Fibroblast of skin of back (primary cell): ENCODE data around the gene SLC2A4.

ENCODE experiments used
- DNase-seq: peaks from one replicate; pipeline ENCODE4 v3.0.0-alpha.2; 2013

The SLC2A4 gene

DNA sequence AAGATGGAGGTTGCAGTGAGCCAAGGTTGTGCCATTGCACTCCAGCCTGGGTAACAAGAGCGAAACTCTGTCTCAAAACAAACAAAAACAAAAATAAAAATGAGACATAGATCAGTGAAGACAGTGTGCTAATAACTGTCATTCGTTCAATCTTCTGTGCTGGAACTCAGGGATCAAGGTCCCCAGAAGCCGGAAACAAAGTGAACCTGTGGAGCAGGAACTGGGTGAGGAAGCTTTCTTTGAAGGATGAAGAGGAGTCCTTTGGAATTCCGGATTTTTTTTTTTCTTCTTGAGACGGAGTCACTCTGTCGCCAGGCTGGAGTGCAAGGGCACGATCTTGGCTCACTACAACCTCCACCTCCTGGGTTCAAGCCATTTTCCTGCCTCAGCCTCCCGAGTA, 2.1 kb upstream of the SLC2A4 start:
- no peak for DNase-seq

DNA sequence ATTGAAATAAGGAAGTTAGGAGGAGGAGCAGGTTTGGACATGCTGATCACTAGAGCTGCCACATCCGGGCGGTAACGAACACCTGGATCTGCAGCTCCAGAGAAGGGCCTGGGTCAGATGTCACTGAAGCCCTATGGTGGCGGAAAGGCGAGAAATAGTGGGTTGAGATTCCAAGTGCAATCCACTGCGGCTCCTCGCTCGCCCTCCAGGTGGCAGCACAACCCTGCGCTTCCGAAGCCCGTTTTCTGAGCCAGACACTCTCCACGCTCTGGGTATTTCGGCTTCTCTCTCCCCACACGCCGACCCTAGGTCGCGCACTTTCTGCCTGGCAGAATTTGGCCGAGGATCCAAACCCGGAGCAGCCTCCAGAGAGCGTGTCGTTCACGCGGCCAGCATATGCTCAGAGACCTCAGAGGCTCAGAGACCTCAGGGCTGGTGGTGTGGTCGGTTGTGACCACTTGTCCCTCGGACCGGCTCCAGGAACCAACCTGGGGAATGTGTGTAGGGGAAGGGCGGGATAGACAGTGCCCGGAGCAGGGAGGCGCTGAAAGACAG, 922 bp upstream of the SLC2A4 start:
- DNase-seq: peak; percentile 76

DNA sequence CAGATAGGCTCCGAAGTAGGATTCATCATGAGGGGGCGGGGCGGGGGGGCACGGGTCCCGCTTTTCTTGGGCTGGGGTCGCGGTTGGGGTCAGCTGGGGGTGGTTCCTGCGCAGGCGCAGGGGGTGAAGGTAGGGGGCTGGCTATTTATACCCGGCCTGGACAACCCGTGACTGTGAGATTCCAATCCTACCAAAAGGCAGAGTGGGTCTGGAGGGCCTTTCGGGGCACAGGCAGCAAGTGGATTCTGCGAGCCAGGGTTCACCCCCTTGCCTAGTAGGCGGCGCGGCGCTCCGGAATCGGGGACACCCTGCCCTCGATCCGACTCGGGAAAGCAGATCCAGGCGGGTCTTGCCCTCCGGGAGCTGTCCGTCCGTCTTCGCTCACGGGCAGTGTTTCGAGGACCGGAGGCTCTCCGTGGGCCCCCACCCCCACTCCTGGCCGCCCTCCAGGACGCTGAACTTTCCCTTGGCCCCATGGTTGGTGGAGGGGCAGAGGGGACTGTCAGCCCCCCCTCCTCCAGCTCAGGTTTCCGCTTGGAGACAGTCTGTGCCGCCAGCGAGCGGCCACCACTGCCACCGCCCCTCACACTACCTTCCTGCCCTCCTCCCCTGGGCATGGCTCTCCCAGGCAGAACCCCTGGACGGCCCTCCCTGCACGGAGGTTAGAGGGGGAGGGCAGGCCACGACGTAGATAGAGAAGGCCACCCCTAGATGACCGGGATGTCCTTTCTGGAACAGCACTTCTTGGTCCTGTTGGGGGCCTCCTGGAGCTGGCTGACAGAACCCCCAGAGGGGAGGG, 634 bp downstream of the SLC2A4 start:
- DNase-seq: no peak

DNA sequence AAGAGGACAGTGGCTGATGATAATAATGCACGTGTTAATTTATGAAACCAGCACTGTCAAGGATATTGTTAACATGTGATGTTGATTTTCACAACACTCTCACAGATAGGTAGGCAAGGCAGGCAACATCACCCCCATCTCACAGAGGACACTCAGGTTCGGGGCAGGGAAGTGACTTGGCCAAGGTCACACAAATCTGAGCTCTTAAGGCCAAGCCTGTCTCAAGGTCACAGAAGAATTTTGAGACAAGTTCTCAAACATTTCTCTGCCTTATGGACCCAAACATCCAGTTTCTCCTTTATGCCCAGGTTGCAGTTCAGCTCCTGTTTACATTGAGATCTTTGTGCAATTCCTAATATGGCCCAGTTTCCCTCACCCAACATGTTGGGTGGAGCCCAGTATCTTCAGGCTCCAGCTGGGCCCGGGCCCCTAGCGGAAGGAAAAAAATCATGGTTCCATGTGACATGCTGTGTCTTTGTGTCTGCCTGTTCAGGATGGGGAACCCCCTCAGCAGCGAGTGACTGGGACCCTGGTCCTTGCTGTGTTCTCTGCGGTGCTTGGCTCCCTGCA, 1.3 kb downstream of the SLC2A4 start:
- DNase-seq: no peak

DNA sequence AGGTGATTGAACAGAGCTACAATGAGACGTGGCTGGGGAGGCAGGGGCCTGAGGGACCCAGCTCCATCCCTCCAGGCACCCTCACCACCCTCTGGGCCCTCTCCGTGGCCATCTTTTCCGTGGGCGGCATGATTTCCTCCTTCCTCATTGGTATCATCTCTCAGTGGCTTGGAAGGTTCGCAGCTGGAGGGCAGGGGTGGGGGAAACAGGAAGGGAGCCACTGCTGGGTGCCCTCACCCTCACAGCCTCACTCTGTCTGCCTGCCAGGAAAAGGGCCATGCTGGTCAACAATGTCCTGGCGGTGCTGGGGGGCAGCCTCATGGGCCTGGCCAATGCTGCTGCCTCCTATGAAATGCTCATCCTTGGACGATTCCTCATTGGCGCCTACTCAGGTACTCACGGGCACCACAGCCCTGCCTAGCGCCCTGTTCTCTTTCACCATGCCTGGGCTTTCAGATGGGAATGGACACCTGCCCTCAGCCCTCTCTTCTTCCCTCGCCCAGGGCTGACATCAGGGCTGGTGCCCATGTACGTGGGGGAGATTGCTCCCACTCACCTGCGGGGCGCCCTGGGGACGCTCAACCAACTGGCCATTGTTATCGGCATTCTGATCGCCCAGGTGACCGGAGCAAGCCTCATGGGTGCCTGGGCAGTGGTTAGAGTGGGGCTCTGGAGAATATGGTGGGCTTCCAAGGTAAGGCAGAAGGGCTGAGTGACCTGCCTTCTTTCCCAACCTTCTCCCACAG, 2.1 kb downstream of the SLC2A4 start:
- DNase-seq: no peak

DNA sequence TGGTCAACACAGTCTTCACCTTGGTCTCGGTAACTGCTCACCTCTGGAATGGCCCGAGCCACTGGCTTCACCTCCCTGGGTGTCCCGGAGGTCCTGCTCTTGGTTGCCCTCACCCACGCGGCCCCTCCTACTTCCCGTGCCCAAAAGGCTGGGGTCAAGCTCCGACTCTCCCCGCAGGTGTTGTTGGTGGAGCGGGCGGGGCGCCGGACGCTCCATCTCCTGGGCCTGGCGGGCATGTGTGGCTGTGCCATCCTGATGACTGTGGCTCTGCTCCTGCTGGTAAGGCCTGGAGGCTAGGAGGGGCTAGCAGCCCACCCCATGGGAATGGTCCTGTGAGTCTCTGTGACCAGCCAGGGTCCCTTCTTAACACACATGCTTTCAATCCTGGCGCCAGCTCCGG, 3.4 kb downstream of the SLC2A4 start:
- no peak for DNase-seq

DNA sequence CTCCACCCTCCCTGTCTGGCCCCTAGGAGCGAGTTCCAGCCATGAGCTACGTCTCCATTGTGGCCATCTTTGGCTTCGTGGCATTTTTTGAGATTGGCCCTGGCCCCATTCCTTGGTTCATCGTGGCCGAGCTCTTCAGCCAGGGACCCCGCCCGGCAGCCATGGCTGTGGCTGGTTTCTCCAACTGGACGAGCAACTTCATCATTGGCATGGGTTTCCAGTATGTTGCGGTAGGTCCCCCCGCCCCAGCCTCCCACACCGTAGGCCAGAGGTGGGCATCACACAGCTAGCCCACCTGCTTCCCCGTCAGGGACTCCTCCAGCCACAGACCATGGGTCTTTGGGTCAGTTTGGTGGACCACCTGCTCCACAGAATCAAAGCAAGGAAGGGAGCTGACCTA, 4.2 kb downstream of the SLC2A4 start:
- DNase-seq: no peak

DNA sequence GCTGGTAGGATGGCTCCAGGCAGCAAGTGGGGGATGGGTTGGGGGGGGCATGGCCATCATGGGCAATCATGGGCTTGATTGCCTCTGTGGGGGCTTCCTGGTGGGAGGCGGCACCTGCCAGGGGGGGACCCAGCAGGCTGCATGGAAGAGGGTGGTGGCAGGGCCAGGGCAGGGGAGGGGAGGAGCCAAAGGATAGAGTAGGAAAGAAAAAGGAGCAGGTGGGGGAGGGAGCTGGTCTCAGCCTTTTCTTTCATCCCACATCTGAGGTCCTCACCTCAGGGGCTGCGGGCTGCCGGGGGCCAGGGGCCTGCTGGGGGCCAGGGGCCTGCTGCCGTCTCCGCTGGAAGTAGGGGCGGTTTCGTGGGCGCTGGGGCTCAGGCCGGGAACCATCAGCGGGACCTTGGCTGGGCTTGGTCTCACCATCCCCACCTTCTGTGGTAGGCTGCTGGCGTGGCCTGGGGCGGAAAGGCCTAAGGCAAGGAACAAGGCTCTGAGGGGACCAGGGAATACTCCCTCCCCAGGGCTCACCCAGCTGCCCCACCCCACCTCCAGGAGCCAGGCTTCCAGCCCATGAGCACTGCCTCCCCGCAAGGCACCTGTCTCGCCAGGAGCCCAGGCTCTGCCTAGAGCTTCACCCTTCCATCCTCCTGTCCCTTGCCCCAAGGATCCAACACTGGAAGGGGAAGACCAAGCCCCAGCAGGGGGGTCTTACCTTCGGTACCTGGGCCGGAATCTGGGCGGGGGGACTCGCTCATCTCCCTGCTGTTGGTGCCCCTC, 7.9 kb downstream of the SLC2A4 start:
- DNase-seq: no peak

DNA sequence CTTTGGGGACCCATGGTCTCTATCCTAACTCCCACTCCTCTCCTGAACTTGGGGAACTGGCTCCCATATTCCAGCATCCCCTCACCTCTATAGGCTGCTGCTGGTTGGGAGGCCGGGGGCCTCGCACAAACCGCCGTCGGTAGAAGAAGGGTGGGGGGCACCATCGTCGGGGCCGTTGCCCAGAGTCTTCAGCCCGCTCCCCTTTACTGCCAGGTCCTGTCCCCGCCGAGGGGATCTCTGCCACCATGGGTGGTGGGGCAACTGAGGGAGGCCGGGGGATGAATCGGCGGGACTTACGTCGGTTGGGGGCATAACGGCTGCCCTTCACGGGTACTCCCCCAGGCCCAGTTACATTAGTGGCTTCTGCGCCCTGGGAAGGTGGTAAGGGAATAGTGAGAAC, 8.6 kb downstream of the SLC2A4 start:
- DNase-seq: no peak

DNA sequence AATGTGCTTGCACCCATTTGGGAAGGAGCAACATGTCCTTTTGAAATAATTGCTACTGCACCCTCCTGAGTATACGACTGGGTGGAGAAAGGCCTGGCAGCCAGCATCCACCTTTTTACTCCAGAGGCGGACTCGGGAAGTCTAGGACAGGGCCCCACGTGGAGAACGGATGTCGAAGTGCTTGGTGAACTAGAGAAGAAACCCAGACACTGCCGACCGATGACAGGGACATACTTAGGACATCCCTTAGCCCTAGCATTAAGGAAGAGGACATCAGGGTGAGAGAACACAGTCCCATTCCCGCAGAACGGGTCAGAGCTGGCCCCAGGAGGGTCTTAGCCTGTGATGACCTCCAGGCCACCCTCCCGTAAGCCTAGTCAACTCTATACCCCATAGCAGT, 9.2 kb downstream of the SLC2A4 start:
- DNase-seq: no peak

DNA sequence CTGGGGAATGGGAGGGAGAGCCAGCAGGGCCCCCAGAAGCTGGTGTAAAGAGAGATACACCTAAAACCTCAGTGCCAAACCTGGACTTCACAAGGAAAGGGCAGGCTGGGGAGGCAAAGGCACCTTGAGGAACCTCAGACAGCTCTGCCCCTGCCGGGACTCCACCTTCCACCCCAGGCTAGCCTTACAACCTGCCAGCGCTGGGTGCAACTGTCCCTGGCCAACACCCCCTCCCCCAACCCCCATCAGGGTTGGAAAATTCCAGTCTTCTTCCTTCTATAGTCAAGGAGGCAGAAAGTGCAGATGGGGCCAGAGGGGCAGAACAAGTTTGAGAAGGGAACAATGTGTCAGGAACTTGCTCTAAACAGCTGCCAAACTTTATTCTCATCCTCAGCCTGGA, 10.7 kb downstream of the SLC2A4 start:
- no peak for DNase-seq

DNA sequence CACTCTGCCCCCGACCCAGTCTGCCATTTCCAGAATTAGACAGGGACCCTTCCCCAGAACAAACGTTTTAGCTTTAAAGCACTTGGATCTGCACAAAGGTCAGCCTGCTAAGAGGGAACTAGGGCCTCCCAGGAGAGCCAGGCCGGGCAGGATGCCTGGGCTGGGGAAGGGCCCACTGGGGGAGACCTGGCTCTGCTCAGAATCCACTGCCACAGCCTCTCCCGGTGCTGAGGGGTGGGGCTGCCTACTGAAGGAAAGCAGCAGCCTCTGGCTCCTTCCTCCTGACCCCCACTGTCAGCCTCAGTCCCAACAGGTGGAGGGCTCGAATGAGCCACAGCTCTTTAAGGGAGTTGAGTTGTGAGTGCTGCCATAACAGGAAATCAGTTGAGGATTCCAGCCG, 11.2 kb downstream of the SLC2A4 start:
- no peak for DNase-seq

DNA sequence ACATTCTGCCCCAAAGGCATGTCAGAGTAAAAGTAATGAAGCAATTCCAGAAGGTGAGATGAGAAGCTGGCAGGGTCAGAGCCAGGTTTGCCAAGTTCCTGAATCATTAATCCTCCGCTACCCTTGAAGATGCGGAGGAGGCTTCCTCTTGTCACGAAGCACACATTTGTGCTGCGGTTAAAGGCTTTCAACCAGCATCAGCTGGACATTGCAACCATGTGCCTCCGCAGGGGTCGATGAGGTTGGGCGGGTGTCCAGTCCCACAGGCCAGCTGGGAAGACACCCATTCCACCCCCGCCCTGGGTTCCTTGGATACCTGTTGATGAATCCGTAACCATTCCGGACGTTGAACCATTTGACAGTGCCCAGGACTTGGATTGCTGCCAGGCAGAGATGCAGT, 11.6 kb downstream of the SLC2A4 start:
- DNase-seq: no peak

DNA sequence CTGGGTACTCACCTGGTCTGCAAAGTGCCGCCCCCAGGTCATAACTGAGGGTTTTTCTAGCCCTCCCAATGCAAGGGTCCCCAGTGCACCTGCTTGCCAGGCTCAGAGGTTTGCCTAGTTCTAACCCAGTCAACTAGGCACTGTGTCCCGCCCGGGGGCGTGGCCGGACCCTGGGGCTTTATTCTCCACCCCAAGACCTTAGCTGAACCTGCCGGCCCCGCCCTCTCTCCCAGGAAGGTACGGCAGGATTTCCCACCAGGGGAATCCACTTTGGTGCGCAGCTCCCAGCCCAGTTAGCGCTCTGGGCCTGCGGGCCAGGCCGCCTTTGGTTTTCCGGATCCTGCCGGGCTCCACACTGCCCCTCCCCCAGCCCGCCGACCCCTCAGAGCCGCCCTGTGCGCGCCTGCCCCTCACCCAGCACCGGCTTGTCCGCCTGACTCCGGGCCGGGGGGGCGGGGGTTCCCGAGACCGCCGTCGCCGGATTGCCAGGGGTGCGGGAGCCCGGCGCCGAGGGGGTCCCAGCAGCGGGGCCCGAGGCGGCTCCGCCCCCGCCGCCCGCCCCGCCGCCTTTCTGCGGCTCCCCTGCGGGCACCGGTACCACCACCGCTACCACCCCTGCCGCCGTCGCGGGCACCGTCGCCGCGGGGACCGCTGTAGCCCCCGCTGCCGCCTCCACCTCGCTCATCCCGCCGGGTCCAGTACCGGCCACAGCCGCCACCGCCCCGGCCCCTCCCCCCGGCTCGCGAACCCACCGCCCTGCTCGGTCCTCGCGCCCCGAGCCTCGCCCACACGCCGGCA, 12.5 kb downstream of the SLC2A4 start:
- DNase-seq: no peak

DNA sequence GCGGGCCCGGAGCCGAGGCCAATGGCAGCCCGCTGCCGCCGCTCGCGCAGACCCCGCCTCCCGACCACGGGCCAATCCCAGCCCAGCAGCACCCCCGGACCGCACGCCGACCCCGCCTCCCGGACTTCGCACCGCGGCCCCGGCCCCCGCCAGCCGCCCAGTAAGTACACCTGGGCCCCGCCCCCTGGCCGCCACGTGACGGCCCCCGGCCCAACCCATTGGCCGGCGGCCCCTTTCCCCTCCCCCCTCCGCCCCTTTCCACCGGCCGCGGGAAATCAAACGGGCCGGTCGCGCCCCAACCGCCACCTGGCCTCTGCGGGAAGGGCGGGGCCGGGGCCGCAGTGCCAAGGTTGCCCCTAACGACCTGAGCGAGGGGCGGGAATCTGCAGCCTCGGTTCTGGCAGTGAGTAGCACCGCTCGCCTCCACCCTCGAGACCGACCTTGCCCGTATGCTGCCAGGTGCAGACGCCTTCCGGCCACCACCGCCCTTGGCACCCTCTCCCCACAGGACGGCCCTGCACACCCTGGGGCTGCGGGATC, 13.2 kb downstream of the SLC2A4 start, which contains the start of gene YBX2:
Gene YBX2, minus strand, starts transcription at position 26 of the 540 bp plus-strand sequence. CDS start 139 bp downstream, outside the sequence.
- peak; percentile 36 for DNase-seq

DNA sequence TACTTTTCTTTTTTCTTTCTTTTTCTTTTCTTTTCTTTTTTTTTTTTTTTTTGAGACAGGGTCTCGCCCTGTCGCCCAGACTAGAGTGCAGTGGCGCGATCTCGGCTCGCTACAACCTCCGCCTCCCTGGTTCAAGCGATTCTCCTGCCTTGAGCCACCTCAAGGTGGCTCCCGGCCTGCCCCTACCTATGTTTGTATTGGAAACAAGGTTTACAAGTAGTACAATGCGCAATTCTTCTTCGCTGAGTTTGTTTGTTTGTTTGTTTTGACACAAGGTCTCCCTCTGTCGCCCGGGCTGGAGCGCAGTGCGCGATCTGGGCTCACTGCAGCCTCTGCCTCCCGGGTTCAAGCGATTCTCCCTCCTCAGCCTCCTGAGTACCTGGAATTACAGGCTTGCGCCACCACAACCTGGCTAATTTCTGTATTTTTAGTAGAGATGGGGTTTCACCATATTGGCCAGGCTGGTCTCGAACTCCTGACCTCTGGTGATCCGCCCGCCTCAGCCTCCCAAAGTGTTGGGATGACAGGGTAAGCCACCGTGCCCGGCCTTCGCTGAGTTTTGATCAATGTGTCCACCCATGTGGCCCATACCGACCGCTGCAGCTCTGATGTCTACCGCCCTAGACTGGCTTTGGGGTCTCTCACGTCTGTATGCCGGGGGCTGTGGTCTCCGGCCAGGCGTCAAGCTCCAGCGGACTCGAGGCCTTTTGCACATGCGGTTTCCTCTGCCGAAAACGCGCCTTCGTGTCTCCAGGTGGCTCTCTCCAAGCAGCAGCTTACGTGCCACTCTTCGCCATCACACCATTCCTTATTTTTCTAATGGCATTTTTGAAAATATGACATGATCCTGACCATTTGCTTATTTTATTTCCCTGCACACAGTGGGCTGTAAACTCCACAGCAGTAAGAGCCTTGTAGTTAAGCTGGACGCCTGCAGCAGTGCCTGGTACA, 14.0 kb downstream of the SLC2A4 start:
- no peak for DNase-seq

DNA sequence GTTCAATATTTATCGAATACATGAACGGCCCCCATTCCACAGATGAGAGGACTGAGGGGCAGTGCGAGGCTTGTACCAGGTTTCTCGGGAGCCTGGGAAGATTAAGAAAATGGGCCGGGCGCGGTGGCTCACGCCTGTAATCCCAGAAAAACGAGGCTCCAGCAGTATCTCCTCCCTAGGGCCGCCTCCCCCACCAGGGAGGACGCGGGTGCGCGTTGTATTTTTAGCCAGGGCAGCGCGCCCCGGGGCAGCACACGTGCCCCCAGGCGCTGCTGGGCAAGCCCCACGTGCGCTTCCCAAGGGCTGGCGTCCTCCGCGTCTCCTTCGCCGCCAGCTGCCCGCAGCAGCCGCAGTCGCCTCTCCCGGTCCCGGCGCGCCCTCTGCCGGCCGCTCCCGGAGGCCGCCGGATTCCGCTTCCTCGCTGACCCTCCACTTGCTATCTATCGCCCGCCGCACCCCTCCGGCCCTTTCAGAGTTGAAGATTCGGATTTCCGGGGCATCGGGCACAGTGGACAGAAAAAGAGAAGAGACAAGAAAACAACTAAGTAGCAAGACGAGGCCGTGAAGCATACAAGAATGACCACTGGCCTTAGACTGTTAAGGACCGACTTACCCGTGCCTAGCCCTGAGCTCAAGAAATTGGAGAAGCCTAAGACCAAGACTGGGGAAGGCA, 14.8 kb downstream of the SLC2A4 start:
- DNase-seq: peak; percentile 78

DNA sequence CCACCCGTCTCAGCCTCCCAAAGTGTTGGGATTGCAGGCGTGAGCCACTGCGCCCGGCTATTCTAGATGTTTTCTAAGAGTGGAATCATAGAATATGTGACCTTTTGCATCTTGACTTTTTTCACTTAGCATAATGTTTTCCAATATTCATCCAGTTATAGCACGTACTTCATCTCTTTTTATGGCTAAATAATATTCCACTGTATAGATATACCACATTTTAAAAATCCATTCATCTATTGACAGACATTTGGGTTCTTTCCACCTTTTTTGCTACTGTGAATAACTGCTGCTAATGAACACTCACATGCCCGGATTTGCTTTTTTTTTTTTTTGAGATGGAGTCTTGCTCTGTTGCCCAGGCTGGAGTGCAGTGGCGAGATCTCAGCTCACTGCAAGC, 22.7 kb downstream of the SLC2A4 start:
- no peak for DNase-seq

DNA sequence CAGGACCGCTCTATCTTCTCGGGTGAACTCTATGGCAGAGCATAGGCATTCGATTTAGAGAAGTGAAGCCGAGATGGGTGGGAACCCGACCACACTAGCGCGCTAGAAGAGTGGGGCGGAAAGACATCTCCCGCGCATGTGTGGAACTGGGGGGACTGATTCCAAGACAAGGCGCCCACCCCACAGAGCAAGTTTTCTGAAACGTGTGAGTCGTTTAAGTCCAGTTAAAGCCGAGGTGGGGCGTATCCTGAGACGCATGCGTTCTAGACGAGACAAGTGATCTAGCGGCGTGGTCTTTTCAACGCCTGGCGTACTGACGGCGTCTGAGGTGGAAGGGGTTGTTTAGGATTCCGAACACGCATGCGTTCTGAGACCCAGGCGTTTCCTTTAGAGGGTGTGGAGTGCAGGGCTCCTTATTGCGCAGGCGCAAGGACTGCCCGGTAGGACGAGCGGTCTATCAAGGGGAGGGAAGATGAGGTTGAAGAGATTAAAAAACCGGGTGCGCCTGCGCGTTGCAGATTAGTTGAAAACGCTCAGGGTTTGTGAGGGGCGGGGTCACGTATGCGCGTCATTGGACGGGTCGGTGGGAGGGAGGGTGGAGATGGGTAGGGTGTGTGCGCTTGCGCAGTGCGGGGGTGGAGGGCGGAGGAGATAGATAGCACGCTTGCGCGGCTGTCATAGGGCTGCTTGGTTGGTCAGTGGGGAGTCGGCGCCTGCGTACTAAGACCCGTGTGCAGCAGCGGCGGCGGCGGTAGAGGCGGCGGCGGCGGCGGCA, 25.6 kb downstream of the SLC2A4 start, which contains the start of gene EIF5A:
Gene EIF5A, plus strand, starts transcription at position 718 of the 775 bp plus-strand sequence. CDS start 2,008 bp downstream, outside the sequence.
- peak; percentile 100 for DNase-seq
